ENCODE measurements around the gene SCN4B.

GRCh38 chr11:118174006-118174567 lies 21.5 kb upstream of the SCN4B start:
- TF ChIP-seq EZH2 (IDR thresholded peaks at IDR 0.05), result no peak
- TF ChIP-seq POLR2AphosphoS5 (IDR thresholded peaks at IDR 0.05; ENCODE audit: borderline replicate concordance, low read depth, low read length), result no peak
- no peak for TF ChIP-seq FOXP2 (optimal IDR thresholded peaks at IDR 0.05; ENCODE audit: control extremely low read depth, extremely low read length, insufficient read depth)
